Measurements from ENCODE around the gene STK11. TPM values are rescaled to one million over a fixed set of nuclear protein-coding genes. Genes with fewer than 3 reads are reported as not detected.

Gene STK11
- polyA plus RNA-seq, 1 experiment = 24.6 TPM

DNA sequence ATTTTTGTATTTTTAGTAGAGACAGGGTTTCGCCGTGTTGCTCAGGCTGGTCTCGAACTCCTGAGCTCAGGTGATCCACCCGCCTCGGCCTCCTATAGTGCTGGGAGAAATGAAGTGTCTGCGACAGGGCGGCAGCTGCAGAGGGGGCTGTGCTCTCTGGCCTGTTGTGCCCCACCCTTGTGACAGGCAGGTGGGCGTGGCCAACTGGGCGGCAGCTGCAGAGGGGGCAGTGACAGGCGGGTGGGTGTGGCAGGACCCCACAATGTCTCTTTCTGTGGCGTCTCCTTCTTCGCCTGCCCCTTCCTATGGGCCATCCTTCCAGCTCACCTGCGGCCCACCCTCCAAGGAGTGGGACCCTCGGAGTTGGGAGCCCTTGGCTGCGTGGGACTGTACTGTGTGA, 11.8 kb downstream of the STK11 start:
- Histone ChIP-seq H3K4me3 (ENCODE audit: low read depth, low read length) (no peak overlapping the region), H3K9me3 (ENCODE audit: control insufficient read depth, insufficient read depth, low read length) (no peaks in the 10 kb centered on the region; the same call in 1 of the 2 replicates), H3K27ac (ENCODE audit: low read depth, low read length) (no peak overlapping the region), H3K27me3 (ENCODE audit: control insufficient read depth, insufficient read depth, low read length) (no peaks in the 10 kb centered on the region)
- DNase-seq (ENCODE audit: low read depth, low spot score) = no peak
- ChIA-PET POLR2A (interaction anchor here (0.6 kb wide), 1 partner anchor 169 kb away, joined by 9 read pairs; no protein-coding TSS in a partner anchor), CTCF (interaction anchor here (1.3 to 2.8 kb wide), 2 partner anchors 23 to 104 kb away, joined by 3 to 8 read pairs; no protein-coding TSS in a partner anchor)
- TF ChIP-seq, protein P1, sequence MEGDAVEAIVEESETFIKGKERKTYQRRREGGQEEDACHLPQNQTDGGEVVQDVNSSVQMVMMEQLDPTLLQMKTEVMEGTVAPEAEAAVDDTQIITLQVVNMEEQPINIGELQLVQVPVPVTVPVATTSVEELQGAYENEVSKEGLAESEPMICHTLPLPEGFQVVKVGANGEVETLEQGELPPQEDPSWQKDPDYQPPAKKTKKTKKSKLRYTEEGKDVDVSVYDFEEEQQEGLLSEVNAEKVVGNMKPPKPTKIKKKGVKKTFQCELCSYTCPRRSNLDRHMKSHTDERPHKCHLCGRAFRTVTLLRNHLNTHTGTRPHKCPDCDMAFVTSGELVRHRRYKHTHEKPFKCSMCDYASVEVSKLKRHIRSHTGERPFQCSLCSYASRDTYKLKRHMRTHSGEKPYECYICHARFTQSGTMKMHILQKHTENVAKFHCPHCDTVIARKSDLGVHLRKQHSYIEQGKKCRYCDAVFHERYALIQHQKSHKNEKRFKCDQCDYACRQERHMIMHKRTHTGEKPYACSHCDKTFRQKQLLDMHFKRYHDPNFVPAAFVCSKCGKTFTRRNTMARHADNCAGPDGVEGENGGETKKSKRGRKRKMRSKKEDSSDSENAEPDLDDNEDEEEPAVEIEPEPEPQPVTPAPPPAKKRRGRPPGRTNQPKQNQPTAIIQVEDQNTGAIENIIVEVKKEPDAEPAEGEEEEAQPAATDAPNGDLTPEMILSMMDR (IDR thresholded peaks at IDR 0.05; ENCODE audit: low read depth, low read length) = no peak

DNA sequence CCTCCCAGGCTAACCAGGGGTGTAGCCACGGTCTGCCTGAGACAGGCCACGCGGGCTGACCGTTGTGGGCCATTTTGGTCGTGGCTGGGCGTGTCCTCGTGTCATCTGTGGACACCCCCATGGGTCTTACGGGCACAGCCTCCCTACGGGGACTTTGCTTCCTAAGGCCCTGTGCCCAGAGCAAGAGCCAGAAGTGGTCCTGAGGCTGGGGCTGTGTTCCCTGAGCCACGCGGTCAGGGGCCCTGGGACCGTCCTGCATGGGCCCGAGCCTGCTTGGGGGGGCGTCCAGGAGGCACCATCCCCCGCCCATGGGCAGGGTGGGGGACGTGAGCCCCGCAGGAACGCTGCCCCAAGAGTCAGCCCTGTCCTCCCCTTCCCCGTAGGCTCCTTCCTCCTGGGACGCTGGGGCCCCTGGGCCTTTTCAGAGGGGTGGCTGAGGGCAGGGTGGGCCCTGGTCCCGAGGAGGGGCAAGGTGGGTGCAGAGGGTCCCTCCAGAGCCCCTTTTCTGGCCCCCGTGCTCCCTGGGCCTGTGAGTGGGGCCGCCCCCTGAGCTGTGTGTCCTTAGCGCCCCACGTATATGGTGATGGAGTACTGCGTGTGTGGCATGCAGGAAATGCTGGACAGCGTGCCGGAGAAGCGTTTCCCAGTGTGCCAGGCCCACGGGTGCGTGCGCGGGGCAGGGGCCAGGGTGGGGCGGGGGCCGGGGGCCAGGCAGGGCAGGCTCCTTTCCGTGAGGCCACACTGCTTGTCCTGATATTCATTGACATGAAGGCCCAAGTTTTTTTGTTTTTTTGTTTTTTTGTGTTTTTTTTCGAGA, 13.4 kb downstream of the STK11 start:
- H3K9me3 ChIP-seq (ENCODE audit: control insufficient read depth, insufficient read depth, low read length) = no peaks in the 10 kb centered on the region; the same call in 1 of the 2 replicates
- H3K27ac ChIP-seq (ENCODE audit: low read depth, low read length) = no peak overlapping the region
- H3K27me3 ChIP-seq (ENCODE audit: control insufficient read depth, insufficient read depth, low read length) = no peaks in the 10 kb centered on the region
- no peak for DNase-seq (ENCODE audit: low read depth, low spot score)
- POLR2A ChIA-PET = no interaction called here
- H3K4me3 ChIP-seq (ENCODE audit: low read depth, low read length) = no peak overlapping the region
- CTCF ChIA-PET = no interaction called here
- TF ChIP-seq, protein P1 (IDR thresholded peaks at IDR 0.05; ENCODE audit: low read depth, low read length) = no peak

DNA sequence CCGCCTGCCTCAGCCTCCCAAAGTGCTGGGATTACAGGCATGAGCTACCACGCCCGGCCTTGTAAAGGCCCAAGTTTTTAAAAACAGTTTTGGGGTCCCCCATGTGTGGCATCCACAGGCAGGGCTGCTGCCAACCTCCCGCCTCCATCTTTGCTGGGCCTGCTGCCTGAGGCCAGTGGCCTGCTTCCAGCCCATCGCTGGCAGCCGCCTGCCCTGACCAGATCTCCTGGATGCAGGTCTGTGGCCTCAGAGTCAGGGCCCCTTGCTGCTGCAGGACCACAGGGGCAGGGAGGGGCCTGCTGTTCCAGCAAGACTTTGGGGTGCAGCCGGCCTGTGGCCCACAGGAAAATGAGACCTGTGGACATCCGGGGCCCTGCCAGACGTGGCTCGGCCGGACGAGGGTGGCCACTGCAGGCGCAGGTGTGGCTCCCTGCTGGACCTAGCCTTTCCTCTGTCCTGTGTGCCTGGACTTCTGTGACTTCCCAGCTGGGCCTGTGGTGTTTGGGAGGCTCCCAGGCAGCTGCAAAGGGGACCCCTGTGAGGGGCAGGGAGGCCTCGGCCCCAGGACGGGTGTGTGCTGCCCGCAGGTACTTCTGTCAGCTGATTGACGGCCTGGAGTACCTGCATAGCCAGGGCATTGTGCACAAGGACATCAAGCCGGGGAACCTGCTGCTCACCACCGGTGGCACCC, 14.4 kb downstream of the STK11 start:
- ChIA-PET CTCF (interaction anchor here (1.4 to 1.5 kb wide), 2 partner anchors 21 to 47 kb away, joined by 3 to 4 read pairs; no protein-coding TSS in a partner anchor), POLR2A (no interaction called here)
- TF ChIP-seq, protein P1 (IDR thresholded peaks at IDR 0.05; ENCODE audit: low read depth, low read length) = no peak
- no peak for DNase-seq (ENCODE audit: low read depth, low spot score)
- H3K27me3 ChIP-seq (ENCODE audit: control insufficient read depth, insufficient read depth, low read length) = no peaks in the 10 kb centered on the region
- no peak overlapping the region for H3K4me3 ChIP-seq (ENCODE audit: low read depth, low read length)
- H3K9me3 ChIP-seq (ENCODE audit: control insufficient read depth, insufficient read depth, low read length) = no peaks in the 10 kb centered on the region; the same call in 1 of the 2 replicates
- H3K27ac ChIP-seq (ENCODE audit: low read depth, low read length) = no peak overlapping the region

DNA sequence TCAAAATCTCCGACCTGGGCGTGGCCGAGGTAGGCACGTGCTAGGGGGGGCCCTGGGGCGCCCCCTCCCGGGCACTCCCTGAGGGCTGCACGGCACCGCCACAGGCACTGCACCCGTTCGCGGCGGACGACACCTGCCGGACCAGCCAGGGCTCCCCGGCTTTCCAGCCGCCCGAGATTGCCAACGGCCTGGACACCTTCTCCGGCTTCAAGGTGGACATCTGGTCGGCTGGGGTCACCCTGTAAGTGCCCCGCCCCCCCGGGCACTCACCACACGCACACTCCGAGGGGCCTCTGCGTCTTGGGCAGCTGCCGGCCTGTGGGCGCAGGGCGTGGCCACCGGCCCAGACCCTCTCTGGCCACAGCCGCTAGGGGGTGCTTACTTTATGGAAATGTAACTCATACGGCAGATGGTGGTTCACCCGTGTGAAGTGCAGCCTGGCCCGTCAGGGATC, 14.9 kb downstream of the STK11 start:
- TF ChIP-seq, protein P1 (IDR thresholded peaks at IDR 0.05; ENCODE audit: low read depth, low read length) = no peak
- Histone ChIP-seq H3K9me3 (ENCODE audit: control insufficient read depth, insufficient read depth, low read length) (no peaks in the 10 kb centered on the region; the same call in 1 of the 2 replicates), H3K27ac (ENCODE audit: low read depth, low read length) (no peak overlapping the region), H3K27me3 (ENCODE audit: control insufficient read depth, insufficient read depth, low read length) (no peaks in the 10 kb centered on the region), H3K4me3 (ENCODE audit: low read depth, low read length) (no peak overlapping the region)
- CTCF ChIA-PET = interaction anchor here (1.4 to 1.6 kb wide), 3 partner anchors 20 to 46 kb away, joined by 3 to 12 read pairs (median 4); no protein-coding TSS in a partner anchor
- no peak for DNase-seq (ENCODE audit: low read depth, low spot score)
- POLR2A ChIA-PET = no interaction called here
